Fibroblast of lung (primary cell): ENCODE results near the gene LYPLA2. TPM values are rescaled to one million over a fixed set of nuclear protein-coding genes. Genes with fewer than 3 reads are reported as not detected.
A peak's percentile ranks its signal among the peaks of the same experiment; 100 is the strongest.
"Not testable (repeated sequence)": the region's sequence is repeated elsewhere in the genome, so short reads cannot be mapped to it uniquely, and the experiment has no call there.

Source experiments
- DNase-seq, 2 donors: peaks; one replicate each; pipeline versions ENCODE4 v3.0.0 to v3.0.0-alpha.2; 2010; ENCODE audit warnings: low read depth in 2 of 2
- H2AFZ ChIP-seq: 2 replicates; pipeline ENCODE4 v1.5.1; 2012; ENCODE audit warnings: low read length, control low read depth, inconsistent platforms
- H3K27ac ChIP-seq: 2 replicates; pipeline ENCODE4 v1.5.1; 2011; ENCODE audit warnings: low read length, control low read depth; ENCODE audit not compliant: insufficient read depth
- H3K27me3 ChIP-seq: 2 replicates; pipeline ENCODE4 v1.5.1; 2011; ENCODE audit warnings: mild to moderate bottlenecking, low read length; ENCODE audit not compliant: control insufficient read depth, insufficient read depth
- H3K36me3 ChIP-seq: 2 replicates; pipeline ENCODE4 v1.5.1; 2011; ENCODE audit warnings: low read length; ENCODE audit not compliant: control insufficient read depth, insufficient read depth
- H3K4me1 ChIP-seq: 2 replicates; pipeline ENCODE4 v1.5.1; 2011; ENCODE audit warnings: low read length; ENCODE audit not compliant: control insufficient read depth, insufficient read depth; ENCODE audit errors: extremely low read depth
- H3K4me2 ChIP-seq: 2 replicates; pipeline ENCODE4 v1.5.1; 2011; ENCODE audit warnings: low read length, control low read depth; ENCODE audit not compliant: insufficient read depth; ENCODE audit errors: extremely low read depth
- H3K4me3 ChIP-seq, 4 experiments: fragments of 200-600 bp in 1 of 4; sonication (generic) in 1 of 4; replicated peaks in 1 of 4; 2 replicates each; pipeline ENCODE4 v1.5.1; 2011 to 2016; ENCODE audit warnings: low read length in 4 of 4, low read depth in 3 of 4, mild to moderate bottlenecking in 3 of 4, control low read depth in 2 of 4, inconsistent platforms in 1 of 4, mixed read lengths in 1 of 4; ENCODE audit not compliant: insufficient read depth in 1 of 4; ENCODE audit errors: control extremely low read depth in 1 of 4
- H3K79me2 ChIP-seq: 2 replicates; pipeline ENCODE4 v1.5.1; 2012; ENCODE audit warnings: mild to moderate bottlenecking, low read length, inconsistent platforms; ENCODE audit not compliant: control insufficient read depth, insufficient read depth
- H3K9ac ChIP-seq: 2 replicates; pipeline ENCODE4 v1.5.1; 2011; ENCODE audit warnings: mild to moderate bottlenecking, low read length, control low read depth; ENCODE audit not compliant: insufficient read depth
- H3K9me3 ChIP-seq: 2 replicates; pipeline ENCODE4 v1.5.1; 2012; ENCODE audit warnings: low read depth, low read length; ENCODE audit not compliant: control insufficient read depth, insufficient read depth
- H4K20me1 ChIP-seq: 2 replicates; pipeline ENCODE4 v1.5.1; 2011; ENCODE audit warnings: low read length; ENCODE audit not compliant: control insufficient read depth, insufficient read depth; ENCODE audit errors: extremely low read depth
- EZH2 ChIP-seq: IDR thresholded peaks from 2 replicates; pipeline ENCODE4 v1.5.1; 2012; ENCODE audit warnings: low read length, control low read depth, mild to moderate bottlenecking; ENCODE audit errors: missing control alignments
- polyA plus RNA-seq, 2 donors: library from polyadenylated mRNA; depleted of rRNA in 1 of 2; stranded (reverse) in 1 of 2; unstranded in 1 of 2; fragments of >200 nt; gene quantifications; 2 replicates each; pipeline ENCODE4 v1.2.1, GENCODE V29; 2011 to 2012; ENCODE audit warnings: missing spikeins in 1 of 2
- total RNA-seq: library from RNA; depleted of rRNA; stranded (reverse); fragments of >200 nt; gene quantifications from 2 replicates; pipeline ENCODE4 v1.2.1, GENCODE V29; 2014
- TF ChIP-seq, protein P1 (sequence below), 2 donors: IDR thresholded peaks in 1 of 2; conservative IDR thresholded peaks in 1 of 2; 1 replicate in 1 of 2; 2 replicates in 1 of 2; pipeline ENCODE4 v1.5.1; 2011 to 2012; ENCODE audit warnings: low read length in 2 of 2, control low read depth in 1 of 2, inconsistent platforms in 1 of 2, low read depth in 1 of 2, mild to moderate bottlenecking in 1 of 2

LYPLA2 gene
- total and polyA plus RNA-seq, 2 donors (not counting 1 experiment from before 2014, with no cell fraction given) = 20.4 to 29.2 TPM

DNA sequence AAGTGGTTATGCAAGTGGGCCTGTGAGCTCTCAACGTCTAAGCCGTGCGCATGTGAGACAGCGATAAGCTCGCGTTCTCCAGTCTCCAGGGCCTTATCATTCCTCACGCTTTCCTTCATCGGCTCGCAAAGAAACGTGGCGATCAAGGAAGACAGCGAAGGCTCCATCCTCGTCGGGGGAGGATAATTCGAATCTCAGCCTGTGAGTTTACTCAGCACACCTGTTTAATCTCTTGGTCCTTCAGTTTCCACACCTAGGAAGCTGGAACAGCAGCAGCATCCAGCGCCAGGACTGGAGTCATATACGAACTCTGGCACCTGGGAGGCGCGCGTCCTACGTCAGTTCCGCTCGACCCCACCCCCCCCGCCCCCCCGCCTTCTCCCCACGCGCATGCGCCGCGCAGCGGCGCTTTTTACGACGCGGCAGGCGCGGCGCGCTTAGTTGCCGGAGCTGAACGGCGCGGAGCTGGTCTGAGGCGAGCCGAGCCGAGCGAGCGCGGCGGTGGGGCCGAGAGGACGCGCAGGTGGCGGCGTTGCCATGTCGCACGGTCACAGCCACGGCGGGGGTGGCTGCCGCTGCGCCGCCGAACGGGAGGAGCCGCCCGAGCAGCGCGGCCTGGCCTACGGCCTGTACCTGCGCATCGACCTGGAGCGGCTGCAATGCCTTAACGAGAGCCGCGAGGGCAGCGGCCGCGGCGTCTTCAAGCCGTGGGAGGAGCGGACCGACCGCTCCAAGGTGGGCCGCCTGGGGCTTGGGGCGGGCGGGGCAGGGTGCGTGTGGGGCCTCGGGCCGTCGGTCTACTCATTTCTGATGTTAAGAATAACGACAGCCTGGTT, 12.7 kb upstream of the LYPLA2 start, which contains the start of gene PITHD1:
PITHD1 (plus strand) TSS at position 440 of the 836 bp plus-strand sequence; CDS start at position 538, 98 bp downstream.
- Histone ChIP-seq H3K4me3 (peak within 1 kb of the TSS; percentile 88 to 99 (median 92)), H3K36me3 (no peaks in the 10 kb centered on the region), H3K27ac (peak within 1 kb of the TSS; percentile 95), H3K9me3 (no peaks in the 10 kb centered on the region), H4K20me1 (no peaks in the 10 kb centered on the region), H3K9ac (peak within 1 kb of the TSS; percentile 94), H3K27me3 (no peaks in the 10 kb centered on the region), H3K4me1 (peaks cover 11% of the 10 kb centered on the region), H2AFZ (peak within 1 kb of the TSS; percentile 96), H3K79me2 (peaks cover 35% of the 10 kb centered on the region), H3K4me2 (peak within 1 kb of the TSS; percentile 98)
- TF ChIP-seq EZH2 = no peak
- DNase-seq = peak; percentile 76 to 84

DNA sequence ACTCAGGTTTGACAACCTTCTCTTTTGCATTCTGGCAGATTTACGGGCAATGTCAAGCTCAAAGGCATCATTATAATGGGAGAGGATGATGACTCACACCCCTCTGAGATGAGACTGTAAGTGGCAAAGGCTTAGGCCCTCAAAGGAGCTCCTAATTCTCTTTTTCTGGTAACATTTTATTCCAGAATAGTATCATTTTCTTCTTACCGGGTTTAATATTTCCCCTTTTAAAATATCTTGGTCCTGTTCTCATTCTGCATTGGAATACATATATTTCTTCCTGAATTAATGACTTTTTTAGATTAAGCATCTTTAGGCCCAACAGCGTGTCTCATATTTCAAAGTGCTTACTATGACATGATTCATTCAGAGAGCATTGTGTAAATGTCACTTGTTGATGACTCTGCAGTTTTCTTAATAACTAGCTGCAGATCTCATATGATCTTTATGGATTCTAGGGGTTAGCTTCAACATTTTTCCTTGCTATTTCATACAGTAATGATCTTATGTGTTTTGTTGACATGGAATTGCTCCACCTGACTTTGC, 11.0 kb upstream of the LYPLA2 start:
- no peak overlapping the region for H3K9ac ChIP-seq
- peak overlapping the region; percentile 95 for H3K27ac ChIP-seq
- no peaks in the 10 kb centered on the region for H3K27me3 ChIP-seq
- TF ChIP-seq, protein P1, sequence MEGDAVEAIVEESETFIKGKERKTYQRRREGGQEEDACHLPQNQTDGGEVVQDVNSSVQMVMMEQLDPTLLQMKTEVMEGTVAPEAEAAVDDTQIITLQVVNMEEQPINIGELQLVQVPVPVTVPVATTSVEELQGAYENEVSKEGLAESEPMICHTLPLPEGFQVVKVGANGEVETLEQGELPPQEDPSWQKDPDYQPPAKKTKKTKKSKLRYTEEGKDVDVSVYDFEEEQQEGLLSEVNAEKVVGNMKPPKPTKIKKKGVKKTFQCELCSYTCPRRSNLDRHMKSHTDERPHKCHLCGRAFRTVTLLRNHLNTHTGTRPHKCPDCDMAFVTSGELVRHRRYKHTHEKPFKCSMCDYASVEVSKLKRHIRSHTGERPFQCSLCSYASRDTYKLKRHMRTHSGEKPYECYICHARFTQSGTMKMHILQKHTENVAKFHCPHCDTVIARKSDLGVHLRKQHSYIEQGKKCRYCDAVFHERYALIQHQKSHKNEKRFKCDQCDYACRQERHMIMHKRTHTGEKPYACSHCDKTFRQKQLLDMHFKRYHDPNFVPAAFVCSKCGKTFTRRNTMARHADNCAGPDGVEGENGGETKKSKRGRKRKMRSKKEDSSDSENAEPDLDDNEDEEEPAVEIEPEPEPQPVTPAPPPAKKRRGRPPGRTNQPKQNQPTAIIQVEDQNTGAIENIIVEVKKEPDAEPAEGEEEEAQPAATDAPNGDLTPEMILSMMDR (conservative IDR thresholded peaks at IDR 0.05 in 1 of 2, IDR thresholded peaks at IDR 0.05 in 1 of 2; ENCODE audit: low read depth in 1 of 2, low read length in 2 of 2) = no peak
- no peak for TF ChIP-seq EZH2
- no peaks in the 10 kb centered on the region for H4K20me1 ChIP-seq
- H3K4me3 ChIP-seq = peak overlapping the region in 2 of 4 experiments; percentile 78 to 89
- H2AFZ ChIP-seq = no peak overlapping the region
- H3K9me3 ChIP-seq = no peaks in the 10 kb centered on the region
- peak overlapping the region; percentile 98 for H3K4me2 ChIP-seq
- H3K4me1 ChIP-seq = peaks cover 11% of the 10 kb centered on the region
- peaks cover 35% of the 10 kb centered on the region for H3K79me2 ChIP-seq
- peak; percentile 67 to 68 for DNase-seq
- no peaks in the 10 kb centered on the region for H3K36me3 ChIP-seq

DNA sequence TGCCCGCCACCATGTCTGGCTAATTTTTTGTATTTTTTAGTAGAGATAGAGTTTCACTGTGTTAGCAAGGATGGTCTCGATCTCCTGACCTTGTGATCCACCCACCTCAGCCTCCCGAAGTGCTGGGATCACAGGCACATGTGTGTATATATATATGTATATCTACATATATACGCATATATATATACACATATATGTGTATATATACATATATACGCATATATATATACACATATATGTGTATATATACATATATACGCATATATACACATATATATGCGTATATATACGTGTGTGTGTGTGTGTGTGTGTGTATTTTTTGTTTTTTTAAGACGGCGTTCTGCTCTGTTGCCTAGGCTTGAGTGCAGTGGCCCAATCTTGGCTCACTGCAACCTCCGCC, 7.8 kb upstream of the LYPLA2 start:
- Histone ChIP-seq H3K79me2 (peaks cover 35% of the 10 kb centered on the region), H3K4me1 (peaks cover 11% of the 10 kb centered on the region)
- not testable (repeated sequence) for H2AFZ ChIP-seq, H3K27ac ChIP-seq, H3K9me3 ChIP-seq, H4K20me1 ChIP-seq, H3K36me3 ChIP-seq, H3K4me3 ChIP-seq, H3K27me3 ChIP-seq, H3K9ac ChIP-seq, DNase-seq, H3K4me2 ChIP-seq

DNA sequence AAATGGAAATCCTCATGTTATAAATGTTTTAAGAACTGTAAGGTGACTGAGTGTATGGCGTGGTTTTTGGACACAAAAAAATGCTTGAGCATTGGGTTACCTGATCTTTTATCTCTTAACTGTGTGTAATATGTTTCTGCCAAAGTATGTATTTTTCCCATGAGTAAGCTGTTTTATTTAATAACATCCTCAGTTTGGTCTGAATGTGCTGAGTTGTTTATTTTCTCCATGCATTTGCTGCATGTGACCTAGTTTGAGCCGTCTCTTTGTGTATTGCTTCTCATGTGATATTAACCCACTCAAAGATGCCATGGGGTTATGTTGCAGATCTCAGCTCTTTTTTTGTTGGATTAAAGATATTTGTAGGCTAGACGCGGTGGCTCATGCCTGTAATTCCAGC, 6.1 kb upstream of the LYPLA2 start:
- H3K4me3 ChIP-seq = no peak overlapping the region
- H3K9ac ChIP-seq = no peak overlapping the region
- no peaks in the 10 kb centered on the region for H3K27me3 ChIP-seq
- H2AFZ ChIP-seq = no peak overlapping the region
- TF ChIP-seq, protein P1 (conservative IDR thresholded peaks at IDR 0.05 in 1 of 2, IDR thresholded peaks at IDR 0.05 in 1 of 2; ENCODE audit: low read depth in 1 of 2, low read length in 2 of 2) = no peak
- no peak for TF ChIP-seq EZH2
- H3K9me3 ChIP-seq = no peaks in the 10 kb centered on the region
- no peak overlapping the region for H3K4me2 ChIP-seq
- peaks cover 21% of the 10 kb centered on the region for H3K79me2 ChIP-seq
- no peak for DNase-seq
- peaks cover 3% of the 10 kb centered on the region for H3K4me1 ChIP-seq
- H3K36me3 ChIP-seq = peaks cover 5% of the 10 kb centered on the region
- no peaks in the 10 kb centered on the region for H4K20me1 ChIP-seq
- no peak overlapping the region for H3K27ac ChIP-seq
